SH-SY5Y (cell line): ENCODE data around the gene TERT.

Experiments used
- GATA2 ChIP-seq: IDR thresholded peaks from 2 replicates; pipeline ENCODE4 v1.6.1; 2011; ENCODE audit warnings: mild to moderate bottlenecking, low read depth, low read length
- GATA3 ChIP-seq: IDR thresholded peaks from 2 replicates; pipeline ENCODE4 v1.6.1; 2011; ENCODE audit warnings: low read depth, mild to moderate bottlenecking, low read length, moderate library complexity

GRCh38 chr5:1330847-1331831 lies 36.3 kb upstream of the TERT start:
- no peak for TF ChIP-seq GATA2
- TF ChIP-seq GATA3: no peak
